NCI-H460 (cell line): ENCODE results near the gene RGCC. TPM values are rescaled to one million over a fixed set of nuclear protein-coding genes. Genes with fewer than 3 reads are reported as not detected.
"Not testable (repeated sequence)": the region's sequence is repeated elsewhere in the genome, so short reads cannot be mapped to it uniquely, and the experiment has no call there.

Source experiments
- DNase-seq: peaks from one replicate; pipeline ENCODE4 v3.0.0-alpha.2; 2016; ENCODE audit warnings: low read depth; ENCODE audit errors: extremely low read depth
- polyA plus RNA-seq: library from polyadenylated mRNA; depleted of rRNA; stranded (reverse); fragments of >200 nt; gene quantifications from 2 replicates; pipeline ENCODE4 v1.2.3, GENCODE V29; 2014; cell fraction: nucleus; rRNA removed
- total RNA-seq: library from RNA; depleted of rRNA; stranded (reverse); fragments of >200 nt; shearing (Covaris generic); gene quantifications from 2 replicates; pipeline ENCODE4 v1.2.3, GENCODE V29; 2014; rRNA removed

The RGCC gene
- 0.99 and 1.5 TPM in 2 replicates for total RNA-seq
- polyA plus RNA-seq, result 0.56 and 16.7 TPM in 2 replicates

GRCh38 chr13:41456768-41457588 lies at the start of gene RGCC:
TSS of gene RGCC (plus strand) at chr13:41457550. CDS start at chr13:41457708, 158 bp downstream.
- peak; percentile 37 for DNase-seq

GRCh38 chr13:41408121-41408520 lies 49.2 kb upstream of the RGCC start:
- no peak for DNase-seq

DNA sequence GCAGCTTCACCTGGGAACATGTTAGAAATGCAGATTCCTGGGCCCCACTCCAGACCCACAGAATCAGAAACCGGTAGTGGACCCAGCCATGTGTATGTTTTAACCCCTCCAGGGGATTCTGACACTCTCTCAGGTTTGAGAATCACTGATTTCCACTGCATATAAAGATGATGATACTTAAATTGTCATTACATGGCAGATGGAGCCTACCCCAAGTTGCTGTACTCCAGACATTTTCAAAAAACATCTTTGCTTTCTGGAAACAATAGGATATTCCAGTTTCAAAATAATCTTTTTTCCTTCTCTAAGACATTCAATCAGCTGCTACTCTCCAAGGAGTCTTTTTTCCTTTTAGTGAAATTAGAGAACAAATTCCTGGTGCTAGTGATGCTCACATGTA lies 48.6 kb upstream of the RGCC start:
- DNase-seq, result no peak

DNA sequence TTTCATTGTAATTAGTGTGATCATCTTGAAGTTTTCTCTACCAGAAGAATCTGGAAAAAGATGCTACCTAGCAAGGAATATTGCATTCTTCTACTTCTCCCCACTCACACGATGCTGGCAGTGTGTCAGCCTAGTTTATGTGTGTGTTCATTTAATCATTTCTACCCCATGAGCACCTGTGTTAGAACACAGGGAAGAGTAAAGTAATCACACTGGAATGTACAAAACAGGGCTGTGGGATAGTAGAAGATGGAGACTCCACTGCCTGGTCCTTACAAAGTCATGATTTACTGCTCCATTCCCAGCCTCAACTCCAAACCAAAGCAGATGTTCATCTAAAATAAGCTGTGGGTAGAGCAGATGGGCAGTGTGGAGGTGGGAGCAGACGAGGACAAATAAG lies 47.7 kb upstream of the RGCC start:
- DNase-seq, result no peak

- DNase-seq, result no peak
Observed at GRCh38 chr13:41411060-41411459, 46.3 kb upstream of the RGCC start.

DNA sequence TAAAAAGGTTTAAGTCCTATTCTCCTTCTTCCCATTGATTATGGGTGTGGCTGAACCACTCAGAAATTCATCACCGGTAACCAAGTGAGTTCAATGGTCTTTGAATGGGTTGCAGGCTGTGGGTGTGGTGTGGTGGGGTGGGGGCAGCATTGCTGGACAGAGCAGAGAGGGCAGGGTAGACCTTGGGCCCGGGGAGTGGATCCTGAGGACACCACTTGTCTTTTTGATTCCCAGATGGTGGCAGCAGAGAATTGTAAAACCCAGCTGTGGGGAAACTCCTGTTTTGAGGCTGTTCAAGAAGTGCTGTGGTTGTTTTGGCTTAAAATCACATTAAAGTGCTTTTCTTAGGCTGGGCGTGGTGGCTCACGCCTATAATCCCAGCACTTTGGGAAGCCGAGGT lies 45.8 kb upstream of the RGCC start:
- peak; percentile 18 for DNase-seq

DNA sequence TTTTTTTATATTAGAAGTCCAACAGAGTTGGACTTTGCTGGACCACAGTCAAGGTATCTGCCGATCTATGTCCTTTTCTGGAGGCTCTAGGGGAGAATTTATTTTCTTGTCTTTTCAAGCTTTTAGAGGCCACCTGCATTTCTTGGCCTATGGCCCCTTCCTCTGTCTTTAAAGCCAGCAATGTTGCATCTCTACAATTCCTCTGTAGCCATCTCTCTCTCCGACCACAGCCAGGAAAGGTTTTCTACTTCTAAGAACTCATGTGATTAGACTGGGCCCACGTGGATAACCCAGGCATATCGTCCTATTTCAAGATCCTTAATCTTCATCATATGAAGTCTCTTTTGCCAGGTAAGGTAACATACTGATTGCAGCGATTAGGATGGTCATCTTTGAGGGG lies 43.5 kb upstream of the RGCC start:
- DNase-seq, result no peak

GRCh38 chr13:41416276-41416675 lies 41.1 kb upstream of the RGCC start:
- DNase-seq, result no peak

- DNase-seq, result no peak
Observed at GRCh38 chr13:41418027-41418426, 39.3 kb upstream of the RGCC start.

DNA sequence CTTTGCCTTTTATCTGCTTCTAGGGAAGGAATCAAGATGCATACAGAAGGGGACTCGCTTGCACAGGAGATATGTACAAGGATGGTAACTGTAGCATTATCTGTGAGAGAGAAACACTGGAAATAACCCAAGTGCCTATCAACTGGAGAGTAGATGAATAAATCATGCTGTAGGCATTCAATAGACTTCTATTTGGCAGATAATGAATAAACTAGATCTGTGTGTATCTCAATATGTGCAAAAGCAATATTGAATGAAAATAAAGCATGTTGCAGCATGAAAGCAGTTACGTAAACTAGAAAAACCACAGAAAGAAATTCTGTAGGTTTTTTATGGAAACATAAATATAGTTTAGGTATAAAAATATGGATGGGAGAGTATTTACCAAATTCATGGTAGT lies 38.6 kb upstream of the RGCC start:
- DNase-seq, result no peak

- no peak for DNase-seq
Observed at GRCh38 chr13:41419206-41419605, 38.1 kb upstream of the RGCC start.

DNA sequence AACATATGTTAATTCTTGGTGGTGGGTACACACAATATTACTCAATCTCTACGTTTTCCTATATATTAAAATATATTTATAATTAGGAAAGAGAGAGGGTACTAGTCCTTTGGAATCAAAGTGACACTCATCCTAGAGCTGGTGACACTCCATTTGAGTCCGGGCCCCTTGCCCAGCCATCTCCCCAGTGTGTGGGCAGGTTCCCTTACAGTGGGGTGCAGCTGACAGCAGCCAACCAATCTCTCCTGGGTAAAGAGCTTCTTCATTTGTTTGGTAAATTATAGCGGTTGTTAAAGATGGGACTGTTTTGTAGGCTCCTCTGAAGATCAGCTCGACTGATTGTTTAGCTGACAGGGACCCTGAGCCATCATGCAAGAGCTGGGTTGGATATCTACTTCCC lies 37.2 kb upstream of the RGCC start:
- DNase-seq, result no peak

DNA sequence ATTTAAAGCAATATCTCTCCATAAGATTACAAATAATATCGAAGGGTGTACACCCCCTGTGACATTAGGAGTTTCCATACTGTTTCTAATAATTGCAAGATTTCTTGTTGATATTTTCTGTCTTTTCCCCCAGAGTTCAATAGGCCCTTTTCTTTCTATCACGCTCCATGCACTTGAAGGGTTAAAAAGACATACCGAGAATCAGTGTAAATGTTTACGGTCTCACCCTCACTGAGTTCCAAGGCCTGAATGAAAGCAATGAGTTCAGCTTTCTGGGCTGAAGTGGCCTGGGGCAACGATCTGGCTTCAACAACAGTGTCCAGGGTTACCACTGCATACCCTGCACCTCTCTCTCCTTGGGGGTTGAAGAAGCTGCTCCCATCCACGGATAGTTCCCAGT lies 36.0 kb upstream of the RGCC start:
- not testable (repeated sequence) for DNase-seq

DNA sequence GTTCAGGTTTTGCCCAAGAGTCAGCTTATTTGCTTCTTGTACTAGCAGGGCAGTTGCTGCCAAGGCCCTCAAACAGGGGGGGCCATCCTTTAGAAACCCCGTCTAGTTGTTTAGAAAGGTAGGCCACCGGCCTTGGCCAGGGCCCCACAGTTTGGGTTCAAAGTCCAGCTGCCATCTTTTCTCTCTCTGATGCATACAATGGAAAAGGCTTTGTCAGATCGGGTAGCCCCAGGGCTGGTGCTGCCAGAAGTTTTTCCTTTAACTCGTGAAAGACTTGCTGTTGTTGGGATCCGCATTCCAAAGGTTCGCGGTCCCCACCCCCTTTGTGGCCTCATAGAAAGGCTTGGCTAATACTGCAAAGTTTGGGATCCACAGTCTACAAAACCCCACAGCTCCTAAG lies 35.4 kb upstream of the RGCC start:
- not testable (repeated sequence) for DNase-seq

- DNase-seq, result not testable (repeated sequence)
Observed at GRCh38 chr13:41423259-41423658, 34.1 kb upstream of the RGCC start.

- DNase-seq, result not testable (repeated sequence)
Observed at GRCh38 chr13:41424675-41425074, 32.7 kb upstream of the RGCC start.

DNA sequence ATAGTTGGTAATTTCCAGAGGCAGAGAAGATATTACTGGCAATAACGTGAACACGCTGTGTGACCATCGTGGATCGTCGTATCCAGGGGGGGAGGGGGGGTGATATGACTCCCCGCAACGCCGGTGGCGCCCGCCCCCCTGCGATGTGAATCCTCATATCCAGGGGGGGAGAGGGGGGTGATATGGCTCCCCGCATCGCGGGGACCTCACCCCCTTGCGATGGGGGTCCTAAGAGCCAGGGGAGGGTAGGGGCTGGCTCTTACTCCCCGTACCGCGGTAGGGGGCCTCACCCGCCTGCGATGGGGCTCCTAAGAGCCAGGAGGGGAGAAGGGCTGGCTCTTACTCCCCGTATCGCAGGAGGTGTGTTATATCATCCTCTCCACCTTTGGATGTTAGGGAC lies 31.3 kb upstream of the RGCC start:
- DNase-seq, result no peak

DNA sequence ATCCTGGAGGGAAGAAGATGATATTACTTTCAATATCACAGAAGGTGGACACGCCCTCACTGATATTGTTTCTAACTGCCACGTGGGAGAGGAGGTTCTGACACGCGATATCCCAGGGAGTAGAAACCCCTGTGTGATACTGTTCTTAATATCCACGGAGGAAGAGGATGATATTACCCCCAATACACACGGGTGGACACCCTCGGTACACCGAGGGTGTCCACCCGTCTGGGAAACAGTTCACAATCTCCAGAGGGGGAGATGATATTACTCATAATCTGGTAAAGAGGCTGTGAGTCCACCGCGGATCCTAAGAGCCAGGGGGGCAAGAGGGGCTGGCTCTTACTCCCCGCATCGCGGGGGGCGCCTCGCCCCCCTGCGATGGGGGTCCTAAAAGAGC lies 29.7 kb upstream of the RGCC start:
- DNase-seq, result no peak

- DNase-seq, result no peak
Observed at GRCh38 chr13:41428155-41428554, 29.2 kb upstream of the RGCC start.

GRCh38 chr13:41434030-41434429 lies 23.3 kb upstream of the RGCC start:
- DNase-seq, result not testable (repeated sequence)

DNA sequence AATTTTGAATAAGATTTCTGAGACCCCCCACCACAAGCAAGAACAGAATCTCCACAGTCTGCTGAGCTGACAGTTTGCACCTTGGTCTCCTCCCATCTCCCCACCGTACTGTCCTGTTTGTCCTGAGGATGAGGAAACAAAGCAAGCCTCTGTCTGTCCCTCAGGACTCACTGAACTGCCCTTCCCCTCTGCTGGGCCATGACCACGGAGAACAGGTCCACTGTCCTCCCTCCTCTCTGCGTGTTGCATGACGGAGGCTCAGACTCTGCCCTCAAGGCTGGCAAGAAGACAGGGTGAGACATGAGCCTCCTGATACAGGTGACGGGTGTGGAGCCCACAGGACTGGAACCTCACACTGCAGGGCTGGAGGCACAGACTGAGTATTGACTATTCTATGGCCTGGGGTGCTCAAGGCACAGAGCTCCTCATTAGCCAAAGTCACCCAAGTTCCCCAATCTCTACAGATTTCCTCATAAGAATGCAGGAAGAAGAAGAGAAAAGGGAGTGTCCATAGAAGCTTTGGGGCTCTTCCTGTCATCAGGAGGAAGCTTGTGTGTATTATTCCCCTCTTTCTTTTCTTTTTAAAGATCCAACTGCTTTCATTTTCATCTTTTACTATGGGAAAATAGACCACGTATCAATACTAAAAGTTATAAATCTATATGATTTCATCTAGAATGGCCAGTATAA lies 22.4 kb upstream of the RGCC start:
- no peak for DNase-seq

DNA sequence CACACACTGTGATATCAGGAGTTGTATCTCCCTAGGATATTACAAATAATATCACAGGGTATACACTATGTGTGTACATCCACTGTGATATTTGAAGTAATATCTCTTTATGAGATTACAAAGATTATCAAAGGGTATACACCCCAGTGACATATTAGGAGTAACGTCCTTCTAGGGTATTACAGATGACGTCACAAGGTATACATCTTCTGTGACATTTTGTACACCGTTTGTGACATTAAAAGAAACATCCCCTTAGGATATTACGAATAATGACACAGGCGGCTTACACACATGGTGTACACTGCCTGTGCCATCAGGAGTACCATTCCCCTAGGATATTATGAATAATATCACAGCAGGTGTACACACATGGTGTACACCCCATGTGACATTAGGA lies 13.4 kb upstream of the RGCC start:
- no peak for DNase-seq
